Body of pancreas (tissue), 4 donors: ENCODE results near the gene SDF2.

Source experiments
- CTCF ChIP-seq, 7 experiments: fragments of 450-650 bp in 4 of 7; fragments of 200-600 bp in 3 of 7; sonication (generic) in 3 of 7; IDR thresholded peaks; one replicate each; pipeline ENCODE4 v1.5.1; 2016 to 2019; ENCODE audit warnings: antibody characterized with exemption in 7 of 7
- POLR2A ChIP-seq, 3 donors: fragments of 450-650 bp; IDR thresholded peaks; one replicate each; pipeline ENCODE4 v1.6.1; 2016; ENCODE audit warnings: antibody characterized with exemption in 3 of 3, mild to moderate bottlenecking in 2 of 3

GRCh38 chr17:28616281-28616680 lies 45.4 kb downstream of the SDF2 start:
- TF ChIP-seq CTCF (IDR thresholded peaks at IDR 0.05) = no peak
- TF ChIP-seq POLR2A (IDR thresholded peaks at IDR 0.05) = no peak
